HK-2 (cell line): ENCODE measurements around the gene SLC30A3.

ENCODE experiments used
- DNase-seq: peaks from one replicate; pipeline ENCODE4 v3.0.0-alpha.2; 2018; ENCODE audit not compliant: unreplicated experiment

Gene SLC30A3

DNA sequence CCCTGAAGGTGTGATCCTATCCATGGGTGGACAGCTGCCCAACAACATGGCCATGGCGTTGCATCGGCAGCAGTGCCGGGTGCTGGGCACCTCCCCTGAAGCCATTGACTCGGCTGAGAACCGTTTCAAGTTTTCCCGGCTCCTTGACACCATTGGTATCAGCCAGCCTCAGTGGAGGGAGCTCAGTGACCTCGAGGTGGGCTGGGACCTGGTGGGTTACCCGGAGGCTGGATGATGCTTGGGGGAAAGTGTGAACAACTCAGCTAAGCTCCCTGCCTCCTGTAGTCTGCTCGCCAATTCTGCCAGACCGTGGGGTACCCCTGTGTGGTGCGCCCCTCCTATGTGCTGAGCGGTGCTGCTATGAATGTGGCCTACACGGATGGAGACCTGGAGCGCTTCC lies 29.5 kb downstream of the SLC30A3 start:
- no peak for DNase-seq

DNA sequence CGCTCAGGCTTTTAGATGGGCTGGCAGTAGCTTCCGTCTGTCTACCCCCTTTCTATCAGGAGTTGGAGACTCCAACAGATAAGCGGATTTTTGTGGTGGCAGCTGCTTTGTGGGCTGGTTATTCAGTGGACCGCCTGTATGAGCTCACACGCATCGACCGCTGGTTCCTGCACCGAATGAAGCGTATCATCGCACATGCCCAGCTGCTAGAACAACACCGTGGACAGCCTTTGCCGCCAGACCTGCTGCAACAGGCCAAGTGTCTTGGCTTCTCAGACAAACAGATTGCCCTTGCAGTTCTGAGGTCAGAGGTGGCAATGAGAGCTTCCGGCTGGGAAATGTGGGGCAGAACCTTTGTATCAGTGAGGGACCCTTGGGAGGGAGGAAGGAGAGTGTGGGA lies 30.9 kb downstream of the SLC30A3 start:
- DNase-seq, result no peak

DNA sequence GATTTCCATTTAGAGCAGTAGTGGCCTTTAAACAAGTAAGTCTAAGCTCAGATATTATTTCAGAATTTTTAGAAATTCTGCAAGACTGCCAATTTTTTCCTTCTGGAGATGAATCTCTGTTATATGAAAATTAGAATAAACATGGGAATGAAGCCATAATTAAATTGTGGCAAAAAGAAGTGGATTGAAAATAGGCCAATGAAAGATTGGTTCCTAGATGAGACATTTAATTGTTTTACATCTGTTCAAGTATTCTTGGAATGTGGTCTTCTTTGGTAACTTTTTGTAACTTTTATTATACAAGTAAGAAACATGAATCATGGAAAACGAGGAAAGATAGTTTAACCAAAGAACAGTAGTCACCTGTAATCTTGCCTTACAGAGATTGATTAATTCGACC lies 35.3 kb downstream of the SLC30A3 start:
- no peak for DNase-seq

DNA sequence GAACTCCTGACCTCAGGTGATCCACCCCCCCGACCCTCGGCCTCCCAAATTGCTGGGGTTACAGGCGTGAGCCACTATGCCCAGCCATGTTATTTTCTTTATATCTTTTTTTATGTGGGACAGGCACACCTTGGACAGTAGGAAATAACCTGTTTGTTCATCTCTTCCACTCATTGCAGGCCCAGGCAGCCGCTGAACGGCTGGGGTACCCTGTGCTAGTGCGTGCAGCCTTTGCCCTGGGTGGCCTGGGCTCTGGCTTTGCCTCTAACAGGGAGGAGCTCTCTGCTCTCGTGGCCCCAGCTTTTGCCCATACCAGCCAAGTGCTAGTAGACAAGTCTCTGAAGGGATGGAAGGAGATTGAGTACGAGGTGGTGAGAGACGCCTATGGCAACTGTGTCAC lies 37.3 kb downstream of the SLC30A3 start:
- no peak for DNase-seq

DNA sequence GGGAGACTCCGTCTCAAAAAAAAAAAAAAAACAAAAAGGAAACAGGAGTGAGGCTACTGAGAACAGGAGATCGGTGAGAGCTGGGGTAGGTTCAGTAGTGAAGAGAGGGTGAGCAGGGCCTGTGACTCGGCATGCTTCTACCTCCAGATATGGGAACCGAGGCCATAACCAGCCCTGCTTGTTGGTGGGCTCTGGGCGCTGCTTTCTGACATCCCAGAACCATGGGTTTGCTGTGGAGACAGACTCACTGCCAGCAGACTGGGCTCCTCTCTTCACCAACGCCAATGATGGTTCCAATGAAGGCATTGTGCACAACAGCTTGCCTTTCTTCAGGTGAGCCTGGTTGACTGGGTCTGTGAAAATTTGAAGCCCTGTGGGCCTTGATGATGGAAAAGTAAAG lies 39.4 kb downstream of the SLC30A3 start:
- DNase-seq, result no peak

DNA sequence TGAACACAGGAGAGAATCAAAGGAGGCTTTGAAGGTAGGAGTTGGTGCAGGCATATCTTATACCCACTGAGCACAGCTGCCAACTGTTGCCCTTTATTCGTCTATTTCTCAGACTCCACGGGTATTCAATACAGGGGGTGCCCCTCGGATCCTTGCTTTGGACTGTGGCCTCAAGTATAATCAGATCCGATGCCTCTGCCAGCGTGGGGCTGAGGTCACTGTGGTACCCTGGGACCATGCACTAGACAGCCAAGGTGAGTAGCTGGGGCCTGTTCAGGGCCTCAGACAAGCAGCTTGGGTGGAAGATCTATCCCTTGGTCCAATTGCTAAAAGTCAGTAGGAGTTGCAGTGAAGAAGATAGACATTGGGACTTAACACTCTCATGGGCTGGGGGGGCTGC lies 40.4 kb downstream of the SLC30A3 start:
- DNase-seq, result no peak

DNA sequence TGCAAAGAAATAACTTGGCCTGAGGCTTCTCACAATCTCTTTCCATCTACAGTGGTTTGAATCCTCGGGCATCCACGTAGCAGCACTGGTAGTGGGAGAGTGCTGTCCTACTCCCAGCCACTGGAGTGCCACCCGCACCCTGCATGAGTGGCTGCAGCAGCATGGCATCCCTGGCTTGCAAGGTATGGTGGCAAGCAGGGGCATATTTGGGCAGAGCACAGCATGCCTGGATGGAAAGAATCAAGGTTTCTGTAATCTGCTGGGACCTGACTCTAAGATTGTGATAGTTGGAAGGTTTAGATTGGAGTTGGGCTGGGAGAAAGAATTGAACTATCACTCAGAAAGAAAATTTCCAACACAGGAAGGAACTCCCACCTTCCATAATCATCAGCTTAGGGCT lies 41.7 kb downstream of the SLC30A3 start:
- no peak for DNase-seq

DNA sequence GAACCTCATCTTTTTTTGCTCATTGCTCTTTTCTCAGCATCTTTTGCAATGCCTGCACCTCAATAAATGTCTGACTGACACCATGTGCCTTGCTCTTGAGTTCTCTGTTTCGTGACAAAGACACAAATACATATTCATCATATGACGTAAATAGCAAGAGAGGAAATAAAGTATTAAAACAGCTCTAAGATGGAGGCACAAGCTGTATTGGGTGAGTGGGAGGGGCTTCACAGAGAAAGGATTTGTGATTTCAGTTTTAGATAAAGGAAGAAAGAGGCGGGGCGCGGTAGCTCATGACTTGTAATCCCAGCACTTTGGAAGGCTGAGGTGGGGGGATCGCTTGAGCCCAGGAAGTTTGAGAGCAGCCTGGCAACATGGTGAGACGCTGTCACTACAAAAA lies 42.8 kb downstream of the SLC30A3 start:
- DNase-seq, result no peak

DNA sequence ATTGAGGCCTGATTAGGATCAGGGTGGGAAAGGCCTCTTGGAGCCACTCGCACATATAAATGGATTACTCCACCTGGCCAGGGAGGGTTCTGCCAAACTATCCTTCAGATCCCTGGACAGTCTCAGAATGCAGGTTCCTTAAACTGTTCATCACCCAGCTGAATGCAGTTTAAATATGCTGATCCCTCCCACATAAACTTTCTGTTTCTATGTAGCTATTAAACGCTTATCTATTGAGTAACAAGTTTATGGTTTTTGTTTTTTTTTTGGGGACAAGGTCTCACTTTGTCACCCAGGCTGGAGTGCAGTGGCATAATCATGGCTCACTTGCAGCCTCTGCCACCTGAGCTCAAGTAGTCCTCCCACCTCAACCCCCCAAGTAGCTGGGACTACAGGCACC lies 43.8 kb downstream of the SLC30A3 start:
- no peak for DNase-seq

DNA sequence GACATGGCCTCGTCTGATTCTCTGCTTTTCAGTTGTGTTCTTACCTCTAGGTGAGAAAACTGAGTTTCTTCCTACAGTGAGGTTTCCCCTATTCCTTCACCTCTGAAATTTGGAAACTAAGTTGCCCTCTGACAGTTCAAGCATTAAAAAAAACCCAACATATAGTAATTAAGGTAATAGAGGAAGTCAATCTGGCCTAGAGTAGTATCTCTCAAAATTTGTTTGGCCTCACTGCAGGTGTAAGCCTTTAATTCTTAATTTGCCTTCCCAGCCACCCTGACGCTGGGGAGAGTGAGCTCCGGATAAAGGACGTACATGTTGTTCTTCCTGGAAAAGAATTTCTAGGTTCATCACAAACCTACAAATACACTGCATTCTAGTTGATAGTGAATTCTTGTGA lies 44.2 kb downstream of the SLC30A3 start:
- DNase-seq, result no peak

DNA sequence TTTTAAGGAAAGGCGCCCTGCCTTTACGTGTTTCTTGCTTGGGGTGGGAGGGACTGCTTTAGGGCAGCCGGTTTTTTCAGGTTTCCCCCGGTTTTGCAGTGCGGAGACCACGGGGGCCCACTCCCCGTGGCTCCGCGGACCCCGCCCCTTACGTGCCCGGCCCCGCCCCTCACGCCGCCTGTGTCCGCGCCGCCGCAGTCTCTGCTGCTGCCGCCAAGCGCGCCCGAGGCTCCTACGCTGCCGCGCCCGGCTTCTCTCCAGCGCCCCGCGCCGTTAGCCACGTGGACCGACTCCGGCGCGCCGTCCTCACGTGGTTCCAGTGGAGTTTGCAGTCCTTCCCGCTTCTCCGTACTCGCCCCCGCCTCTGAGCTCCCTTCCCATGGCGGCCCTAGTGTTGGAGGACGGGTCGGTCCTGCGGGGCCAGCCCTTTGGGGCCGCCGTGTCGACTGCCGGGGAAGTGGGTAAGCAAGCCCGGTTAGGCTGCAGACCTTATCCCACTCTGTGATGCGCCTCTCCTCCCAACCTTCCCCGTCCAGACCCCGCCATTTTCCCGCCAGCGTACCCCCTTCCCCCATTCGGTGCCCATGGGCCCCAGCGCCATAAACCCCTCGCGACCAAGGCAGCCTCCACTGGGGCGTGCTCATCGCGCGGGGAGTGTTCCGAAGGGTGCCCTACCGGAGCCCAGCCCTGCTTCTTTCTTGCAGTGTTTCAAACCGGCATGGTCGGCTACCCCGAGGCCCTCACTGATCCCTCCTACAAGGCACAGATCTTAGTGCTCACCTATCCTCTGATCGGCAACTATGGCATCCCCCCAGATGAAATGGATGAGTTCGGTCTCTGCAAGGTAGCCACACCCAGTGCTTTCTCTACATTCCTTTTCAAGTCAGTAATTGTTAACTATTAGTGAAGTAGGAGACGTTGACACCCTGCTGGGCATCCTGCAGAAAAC lies 45.4 kb downstream of the SLC30A3 start, which contains the start of gene CAD:
Gene CAD (plus strand): TSS at position 197 of the 949 bp plus-strand sequence. CDS start 183 bp downstream, at position 380.
- DNase-seq, result peak; percentile 85

DNA sequence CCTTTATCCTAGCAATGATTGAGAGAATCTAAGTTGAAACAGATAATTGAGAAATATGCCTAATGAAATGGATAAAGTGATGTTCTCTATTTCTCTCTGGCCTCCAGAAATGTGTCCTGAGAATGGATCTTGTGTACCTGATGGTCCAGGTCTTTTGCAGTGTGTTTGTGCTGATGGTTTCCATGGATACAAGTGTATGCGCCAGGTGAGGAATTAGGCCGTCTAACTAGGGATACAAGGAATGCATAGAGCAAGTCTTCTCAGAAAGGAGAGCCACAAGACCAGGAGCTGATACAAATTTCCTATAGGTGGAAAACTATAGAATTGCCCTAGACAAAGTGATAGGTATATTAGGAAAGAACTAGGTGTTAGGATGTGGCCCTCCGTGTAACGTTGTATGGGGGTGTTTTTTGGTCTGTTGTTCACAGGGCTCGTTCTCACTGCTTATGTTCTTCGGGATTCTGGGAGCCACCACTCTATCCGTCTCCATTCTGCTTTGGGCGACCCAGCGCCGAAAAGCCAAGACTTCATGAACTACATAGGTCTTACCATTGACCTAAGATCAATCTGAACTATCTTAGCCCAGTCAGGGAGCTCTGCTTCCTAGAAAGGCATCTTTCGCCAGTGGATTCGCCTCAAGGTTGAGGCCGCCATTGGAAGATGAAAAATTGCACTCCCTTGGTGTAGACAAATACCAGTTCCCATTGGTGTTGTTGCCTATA lies 46.3 kb downstream of the SLC30A3 start:
- no peak for DNase-seq

DNA sequence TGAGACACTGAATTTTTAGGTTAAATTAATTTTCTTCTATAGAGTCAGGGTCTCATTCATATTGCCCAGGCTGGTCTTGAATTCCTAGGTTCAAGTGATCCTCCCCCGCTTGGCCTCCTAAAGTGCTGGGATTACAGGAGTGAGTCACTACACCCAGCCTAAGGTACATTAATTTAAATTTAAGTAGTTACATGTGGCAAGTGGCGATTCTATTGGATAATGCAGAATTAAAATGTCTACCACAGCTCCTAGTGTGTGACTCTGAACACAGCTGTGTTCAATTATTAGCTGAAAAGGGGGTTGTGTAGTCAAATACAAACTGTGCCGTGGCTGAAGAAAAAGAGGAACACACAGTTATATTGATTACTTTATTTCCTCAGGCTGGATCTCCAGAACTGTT lies 47.9 kb downstream of the SLC30A3 start:
- no peak for DNase-seq

DNA sequence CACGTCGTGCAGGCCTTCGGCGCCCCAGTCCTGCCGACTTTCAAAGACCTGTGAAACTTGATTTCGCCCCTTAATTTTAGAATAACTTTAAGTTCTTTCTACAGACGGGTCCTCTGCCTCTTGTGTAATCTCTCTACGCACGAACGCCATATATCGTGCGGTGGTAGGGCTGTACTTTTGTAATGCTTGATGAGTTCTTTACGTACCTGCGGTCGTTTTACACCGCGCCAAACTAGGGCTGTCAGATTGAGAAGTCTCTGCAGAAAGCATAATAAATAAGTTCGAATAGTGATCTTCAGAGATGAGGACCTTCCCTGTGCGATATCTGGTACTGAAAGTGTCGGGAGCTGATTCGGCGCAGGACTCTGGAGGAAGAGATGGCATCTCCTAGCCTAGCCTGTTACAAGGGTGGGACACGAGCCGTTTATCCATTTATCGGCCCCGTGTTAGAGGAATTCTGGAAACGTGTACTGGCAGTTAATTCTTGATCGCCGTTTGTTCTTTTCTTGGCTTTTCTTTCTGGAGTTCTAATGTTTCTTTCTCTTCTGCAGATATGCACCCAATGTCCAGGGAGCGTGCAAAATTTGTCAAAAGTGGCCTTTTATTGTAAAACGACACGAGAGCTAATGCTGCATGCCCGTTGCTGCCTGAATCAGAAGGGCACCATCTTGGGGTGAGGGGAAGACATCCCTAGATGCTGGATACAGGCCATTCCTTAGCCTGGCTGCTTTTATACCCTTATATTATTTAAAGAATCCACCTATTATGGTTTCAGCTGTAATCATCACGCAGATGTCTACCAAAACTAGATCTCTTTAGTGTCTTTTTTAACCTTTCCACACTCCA lies 50.0 kb downstream of the SLC30A3 start:
- DNase-seq, result no peak

DNA sequence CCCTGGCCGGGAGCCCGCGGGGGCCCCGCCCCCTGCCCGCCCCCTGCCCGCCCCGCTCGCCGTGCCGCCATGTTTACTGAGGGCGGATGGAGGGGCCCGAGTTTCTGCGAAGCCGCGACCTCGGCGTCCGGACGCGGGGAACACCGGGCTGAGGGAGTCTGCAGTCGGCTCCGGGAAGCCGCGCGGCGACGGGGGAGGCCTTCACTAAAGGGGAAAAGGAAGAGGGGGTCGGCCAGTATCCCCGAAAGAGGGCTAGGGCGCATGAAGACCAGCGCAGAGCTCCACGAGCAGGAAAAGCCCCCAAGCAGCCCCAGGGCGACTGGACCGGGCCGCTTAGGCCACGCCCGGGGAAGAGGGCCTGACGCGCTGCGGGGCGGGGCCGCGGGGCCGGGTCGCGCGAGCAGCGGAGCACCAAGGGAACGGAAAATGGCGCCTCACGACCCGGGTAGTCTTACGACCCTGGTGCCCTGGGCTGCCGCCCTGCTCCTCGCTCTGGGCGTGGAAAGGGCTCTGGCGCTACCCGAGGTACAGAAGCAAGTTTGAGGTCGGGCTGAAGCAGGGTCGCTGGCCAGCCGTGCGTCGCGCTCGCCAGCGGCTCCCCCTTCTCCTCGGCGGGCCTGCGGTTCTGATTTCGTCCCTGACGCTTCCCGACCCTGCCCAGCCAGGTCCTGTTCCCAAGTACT lies 50.8 kb downstream of the SLC30A3 start, which contains the start of the genes ATRAID and SLC5A6:
Gene ATRAID (plus strand): TSS at position 99 of the 683 bp plus-strand sequence. CDS start 328 bp downstream, at position 427.
Gene SLC5A6 (minus strand): TSS at position 326 of the 683 bp plus-strand sequence. CDS start 4,618 bp downstream, outside the sequence.
- peak; percentile 86 for DNase-seq

DNA sequence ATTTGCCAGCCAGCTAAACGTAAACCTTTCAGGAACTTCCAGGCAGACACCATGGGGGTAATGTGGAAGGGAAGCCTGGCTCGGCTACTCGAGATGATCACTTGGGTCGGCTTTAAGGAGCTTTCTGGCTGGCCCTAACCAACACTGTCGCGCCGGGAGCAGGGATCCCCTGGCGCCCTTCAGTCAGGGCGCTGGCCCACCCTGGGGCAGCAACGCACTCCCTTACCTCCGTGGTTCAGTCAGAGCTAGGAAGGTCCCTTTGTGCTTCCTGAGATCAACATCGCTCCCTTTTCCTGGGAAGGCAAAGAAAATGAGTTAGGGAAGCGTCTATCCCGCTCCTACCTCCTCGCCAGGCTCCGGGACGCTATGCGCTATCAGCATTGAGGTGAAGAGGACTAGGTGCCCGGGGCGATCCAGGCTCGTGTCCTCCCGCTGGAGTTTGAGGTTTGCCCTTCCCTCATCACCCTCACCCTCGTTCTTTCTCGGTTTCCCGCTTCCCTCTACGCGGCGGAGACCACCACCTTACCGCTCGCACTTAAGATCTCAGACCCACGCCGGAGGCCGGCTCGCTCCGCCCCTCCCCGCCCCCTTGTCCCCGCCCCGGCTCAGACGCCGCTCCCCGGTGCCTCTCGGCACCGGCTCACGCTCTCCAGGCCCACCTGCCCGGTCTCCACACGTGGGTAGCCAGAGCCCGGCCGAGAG lies 51.5 kb downstream of the SLC30A3 start:
- no peak for DNase-seq

DNA sequence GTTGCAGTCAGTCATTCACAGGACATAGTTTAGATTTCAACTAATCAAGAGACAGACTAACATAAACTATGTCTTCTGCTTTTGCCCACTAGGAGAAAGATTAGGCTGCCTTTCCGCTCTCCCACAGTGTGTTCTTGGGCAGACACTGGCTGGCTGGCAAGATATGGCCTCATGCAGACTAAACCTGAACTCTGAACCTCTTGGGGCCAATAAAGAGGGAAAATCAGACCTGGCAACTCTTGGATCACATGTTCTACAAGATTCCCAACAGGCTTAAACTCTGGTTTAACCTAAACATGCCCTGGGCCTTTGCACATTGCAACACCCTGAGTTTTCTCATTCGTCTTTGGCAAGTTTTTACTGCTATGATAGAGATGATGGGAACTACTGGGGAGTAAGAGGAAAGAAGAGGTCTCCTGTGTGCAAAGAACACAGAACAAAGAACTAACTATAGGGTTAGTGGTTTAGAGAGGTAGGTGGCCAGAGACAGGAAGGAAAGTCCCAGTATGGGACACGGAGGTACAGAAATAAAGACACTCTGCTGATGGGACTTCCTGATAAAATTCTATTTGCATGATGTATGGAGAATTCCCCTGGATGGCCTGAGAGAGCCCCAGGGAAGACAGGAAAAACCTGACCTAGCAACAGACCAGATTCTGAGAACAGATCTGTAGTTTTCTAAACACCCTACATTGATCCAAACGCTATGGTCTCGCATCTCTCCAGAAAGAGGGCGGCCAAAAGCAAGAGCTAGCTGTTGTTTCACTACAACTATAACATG lies 53.0 kb downstream of the SLC30A3 start:
- DNase-seq, result no peak

DNA sequence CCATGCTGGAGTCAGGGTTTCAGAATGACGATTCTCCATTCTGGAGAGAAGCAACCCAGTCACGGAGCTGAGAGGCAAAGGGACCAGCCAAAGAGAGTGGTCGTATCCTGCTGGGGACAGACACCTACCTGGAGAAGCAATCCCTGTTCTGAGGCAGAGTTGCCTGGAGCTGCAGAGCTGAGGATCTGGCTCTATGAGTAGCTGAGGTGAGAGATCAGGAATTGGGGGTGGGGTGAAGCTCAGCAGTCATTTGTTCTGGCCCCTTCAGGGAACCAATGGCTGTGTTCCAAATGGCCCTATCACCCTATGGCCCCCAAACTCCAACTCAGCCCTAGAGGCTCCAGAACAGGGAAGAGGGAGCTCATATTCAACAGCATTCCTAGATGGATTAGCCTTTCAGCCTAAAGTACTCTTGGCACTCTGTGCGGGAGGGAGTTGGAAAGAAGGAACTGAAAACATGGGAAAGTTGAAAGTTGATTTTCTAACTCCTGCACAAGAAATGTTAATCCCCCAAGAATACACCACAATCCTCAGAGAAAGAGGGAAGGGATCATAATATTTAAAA lies 54.3 kb downstream of the SLC30A3 start:
- DNase-seq, result no peak

DNA sequence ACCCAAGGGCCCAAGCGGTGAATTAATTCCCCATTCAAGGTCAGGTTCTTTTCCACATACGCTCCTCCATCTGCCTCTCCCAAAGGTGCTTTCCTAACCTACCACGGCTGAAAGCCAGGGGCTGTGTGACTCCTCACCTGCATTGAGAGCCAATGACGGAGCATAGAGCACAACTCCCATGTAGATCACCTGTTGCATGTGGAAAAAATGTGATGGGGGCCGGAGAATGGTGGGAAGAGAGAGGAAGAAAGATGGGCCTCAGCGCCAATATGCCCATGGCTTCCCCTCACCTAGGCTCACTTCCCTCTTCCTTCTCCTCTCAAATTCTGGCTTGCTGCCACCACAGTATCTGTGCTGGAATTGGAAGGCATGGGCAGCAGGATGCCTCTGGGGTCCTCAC lies 56.5 kb downstream of the SLC30A3 start:
- DNase-seq, result no peak
